SK-N-SH treated with all-trans-retinoic acid at 6 μM for 48 hours (cell line): ENCODE measurements around the gene SFT2D1.

Experiments
- ARNTL ChIP-seq: fragments of 450-650 bp; formaldehyde crosslinking; IDR thresholded peaks from 2 replicates; pipeline ENCODE4 v1.5.0; 2020; ENCODE audit warnings: low read depth, mild to moderate bottlenecking, moderate library complexity, borderline replicate concordance
- SNAI2 ChIP-seq: fragments of 250-450 bp; sonication (Bioruptor Pico); IDR thresholded peaks from 2 replicates; pipeline ENCODE4 v1.5.0; 2020; ENCODE audit warnings: mild to moderate bottlenecking, moderate library complexity
- ZC3H10 ChIP-seq: fragments of 250-450 bp; sonication (Bioruptor Pico); IDR thresholded peaks from 2 replicates; pipeline ENCODE4 v1.5.1; 2021; ENCODE audit warnings: mild to moderate bottlenecking, moderate library complexity
- TF ChIP-seq, protein P1 (sequence below): fragments of 250-450 bp; sonication (Bioruptor Pico); IDR thresholded peaks from 2 replicates; pipeline ENCODE4 v1.8.0; 2020; ENCODE audit warnings: mild to moderate bottlenecking, moderate library complexity, borderline replicate concordance

DNA sequence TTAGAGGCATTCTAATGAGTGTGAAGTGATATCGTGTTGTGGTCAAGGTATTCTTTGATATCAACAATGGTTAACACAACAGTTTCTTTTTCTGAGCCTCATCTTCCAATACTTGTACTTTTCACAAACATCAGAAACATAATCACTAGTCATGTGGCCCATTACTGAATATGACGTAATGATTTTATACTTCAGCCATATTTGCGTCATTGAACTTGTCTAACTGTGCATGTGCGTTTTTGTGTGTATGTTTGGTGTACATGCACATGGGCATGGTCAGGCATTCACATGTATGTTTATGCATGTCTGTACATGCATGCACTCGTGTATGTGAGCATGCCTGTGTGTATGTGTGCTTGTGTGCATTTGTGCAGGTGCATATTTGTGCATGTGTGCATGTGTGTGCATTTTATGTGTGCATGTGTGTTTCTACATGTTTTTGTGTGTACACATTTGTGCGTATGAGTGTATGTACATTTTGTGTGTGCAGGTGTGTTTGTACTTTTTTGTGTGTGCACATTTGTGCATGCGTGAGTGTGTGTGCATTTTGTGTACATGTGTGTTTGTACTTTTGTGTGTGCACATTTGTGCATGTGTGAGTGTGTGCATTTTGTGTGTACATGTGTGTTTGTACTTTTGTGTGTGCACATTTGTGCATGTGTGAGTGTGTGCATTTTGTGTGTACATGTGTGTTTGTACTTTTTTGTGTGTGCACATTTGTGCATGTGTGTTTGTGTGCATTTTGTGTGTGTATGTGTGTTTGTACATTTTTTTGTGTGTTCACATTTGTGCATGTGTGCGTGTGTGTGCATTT, 63.6 kb downstream of the SFT2D1 start:
- TF ChIP-seq ZC3H10 (CRISPR knock-in tag) = no peak
- TF ChIP-seq SNAI2 = no peak
- TF ChIP-seq, protein P1, sequence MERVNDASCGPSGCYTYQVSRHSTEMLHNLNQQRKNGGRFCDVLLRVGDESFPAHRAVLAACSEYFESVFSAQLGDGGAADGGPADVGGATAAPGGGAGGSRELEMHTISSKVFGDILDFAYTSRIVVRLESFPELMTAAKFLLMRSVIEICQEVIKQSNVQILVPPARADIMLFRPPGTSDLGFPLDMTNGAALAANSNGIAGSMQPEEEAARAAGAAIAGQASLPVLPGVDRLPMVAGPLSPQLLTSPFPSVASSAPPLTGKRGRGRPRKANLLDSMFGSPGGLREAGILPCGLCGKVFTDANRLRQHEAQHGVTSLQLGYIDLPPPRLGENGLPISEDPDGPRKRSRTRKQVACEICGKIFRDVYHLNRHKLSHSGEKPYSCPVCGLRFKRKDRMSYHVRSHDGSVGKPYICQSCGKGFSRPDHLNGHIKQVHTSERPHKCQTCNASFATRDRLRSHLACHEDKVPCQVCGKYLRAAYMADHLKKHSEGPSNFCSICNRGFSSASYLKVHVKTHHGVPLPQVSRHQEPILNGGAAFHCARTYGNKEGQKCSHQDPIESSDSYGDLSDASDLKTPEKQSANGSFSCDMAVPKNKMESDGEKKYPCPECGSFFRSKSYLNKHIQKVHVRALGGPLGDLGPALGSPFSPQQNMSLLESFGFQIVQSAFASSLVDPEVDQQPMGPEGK (CRISPR knock-in tag) = no peak
- TF ChIP-seq ARNTL = no peak
